Stomach (tissue), 4 donors: ENCODE results near the gene GFM2.

Source experiments
- POLR2A ChIP-seq, 4 donors: fragments of 450-650 bp; IDR thresholded peaks; one replicate each; pipeline ENCODE4 v1.6.1; 2016; ENCODE audit warnings: antibody characterized with exemption in 4 of 4, control low read depth in 2 of 4, mild to moderate bottlenecking in 1 of 4, moderate library complexity in 1 of 4
- POLR2AphosphoS5 ChIP-seq, 3 donors: sonication (generic); formaldehyde crosslinking; IDR thresholded peaks; one replicate each; pipeline ENCODE4 v1.6.1; 2016; ENCODE audit warnings: antibody characterized with exemption in 3 of 3
- TF ChIP-seq, protein P1 (sequence below), 7 experiments: fragments of 450-650 bp in 4 of 7; fragments of 200-600 bp in 3 of 7; sonication (generic) in 3 of 7; IDR thresholded peaks; one replicate each; pipeline ENCODE4 v1.5.1; 2016 to 2019; ENCODE audit warnings: antibody characterized with exemption in 7 of 7, control low read depth in 2 of 7, mild to moderate bottlenecking in 1 of 7

GRCh38 chr5:74717596-74717995, 49.3 kb downstream of the GFM2 start:
- TF ChIP-seq, protein P1, sequence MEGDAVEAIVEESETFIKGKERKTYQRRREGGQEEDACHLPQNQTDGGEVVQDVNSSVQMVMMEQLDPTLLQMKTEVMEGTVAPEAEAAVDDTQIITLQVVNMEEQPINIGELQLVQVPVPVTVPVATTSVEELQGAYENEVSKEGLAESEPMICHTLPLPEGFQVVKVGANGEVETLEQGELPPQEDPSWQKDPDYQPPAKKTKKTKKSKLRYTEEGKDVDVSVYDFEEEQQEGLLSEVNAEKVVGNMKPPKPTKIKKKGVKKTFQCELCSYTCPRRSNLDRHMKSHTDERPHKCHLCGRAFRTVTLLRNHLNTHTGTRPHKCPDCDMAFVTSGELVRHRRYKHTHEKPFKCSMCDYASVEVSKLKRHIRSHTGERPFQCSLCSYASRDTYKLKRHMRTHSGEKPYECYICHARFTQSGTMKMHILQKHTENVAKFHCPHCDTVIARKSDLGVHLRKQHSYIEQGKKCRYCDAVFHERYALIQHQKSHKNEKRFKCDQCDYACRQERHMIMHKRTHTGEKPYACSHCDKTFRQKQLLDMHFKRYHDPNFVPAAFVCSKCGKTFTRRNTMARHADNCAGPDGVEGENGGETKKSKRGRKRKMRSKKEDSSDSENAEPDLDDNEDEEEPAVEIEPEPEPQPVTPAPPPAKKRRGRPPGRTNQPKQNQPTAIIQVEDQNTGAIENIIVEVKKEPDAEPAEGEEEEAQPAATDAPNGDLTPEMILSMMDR (IDR thresholded peaks at IDR 0.05) = no peak
- TF ChIP-seq POLR2A (IDR thresholded peaks at IDR 0.05) (no peak), POLR2AphosphoS5 (IDR thresholded peaks at IDR 0.05) (no peak)
